H1 (cell line): Measurements from ENCODE around the gene GAS2L1. TPM values are rescaled to one million over a fixed set of nuclear protein-coding genes. Genes with fewer than 3 reads are reported as not detected.

Experiments
- BCL11A ChIP-seq, 2 experiments: IDR thresholded peaks; one replicate each; pipeline ENCODE4 v1.6.1; 2011; ENCODE audit warnings: low read depth in 2 of 2, low read length in 2 of 2, mild to moderate bottlenecking in 2 of 2
- CEBPB ChIP-seq: IDR thresholded peaks from 2 replicates; pipeline ENCODE4 v1.6.1; 2012; ENCODE audit warnings: low read depth, low read length
- CREB1 ChIP-seq: IDR thresholded peaks from 2 replicates; pipeline ENCODE4 v1.6.1; 2012; ENCODE audit warnings: inconsistent platforms
- EGR1 ChIP-seq: IDR thresholded peaks from 2 replicates; pipeline ENCODE4 v1.6.1; 2011; ENCODE audit warnings: low read depth, low read length, borderline replicate concordance
- HDAC2 ChIP-seq, 2 experiments: fragments of 300-600 bp in 1 of 2; sonication (generic) in 1 of 2; IDR thresholded peaks; 2 replicates each; pipeline ENCODE4 v1.6.1; 2011 to 2012; ENCODE audit warnings: low read depth in 2 of 2, low read length in 2 of 2, mild to moderate bottlenecking in 2 of 2, moderate library complexity in 2 of 2, borderline replicate concordance in 1 of 2, inconsistent platforms in 1 of 2
- KDM1A ChIP-seq: fragments of 200-600, 300-600 bp; sonication (generic); IDR thresholded peaks from 2 replicates; pipeline ENCODE4 v1.7.1; 2016; ENCODE audit warnings: mild to moderate bottlenecking, low read length, borderline replicate concordance
- KDM4A ChIP-seq: IDR thresholded peaks from one replicate; pipeline ENCODE4 v1.7.1; 2012; ENCODE audit warnings: low read depth, mild to moderate bottlenecking, moderate library complexity, low read length, inconsistent platforms; ENCODE audit not compliant: severe bottlenecking
- RBBP5 ChIP-seq: IDR thresholded peaks from 2 replicates; pipeline ENCODE4 v1.7.1; 2012; ENCODE audit warnings: low read depth, mild to moderate bottlenecking, inconsistent platforms, low read length, moderate library complexity, borderline replicate concordance
- SAP30 ChIP-seq: fragments of 300-600 bp; sonication (generic); IDR thresholded peaks from 2 replicates; pipeline ENCODE4 v1.7.1; 2012; ENCODE audit warnings: low read length, moderate library complexity, mild to moderate bottlenecking, inconsistent platforms; ENCODE audit not compliant: insufficient read depth, insufficient replicate concordance
- SIRT6 ChIP-seq: IDR thresholded peaks from one replicate; pipeline ENCODE4 v1.7.1; 2012; ENCODE audit warnings: low read length, inconsistent platforms
- SP1 ChIP-seq: IDR thresholded peaks from 2 replicates; pipeline ENCODE4 v1.6.1; 2011; ENCODE audit warnings: low read depth, low read length
- SUZ12 ChIP-seq: fragments of 200-600 bp; sonication (generic); IDR thresholded peaks from 2 replicates; pipeline ENCODE4 v1.6.1; 2012; ENCODE audit warnings: mild to moderate bottlenecking, inconsistent platforms, low read length, moderate library complexity, mixed read lengths
- TAF1 ChIP-seq: IDR thresholded peaks from 2 replicates; pipeline ENCODE4 v1.6.1; 2011; ENCODE audit warnings: mild to moderate bottlenecking, low read depth, low read length
- USF2 ChIP-seq: IDR thresholded peaks from 2 replicates; pipeline ENCODE4 v1.6.1; 2011; ENCODE audit warnings: low read length, improper control_type of control experiment
- ZNF274 ChIP-seq: IDR thresholded peaks from 2 replicates; pipeline ENCODE4 v1.7.0; 2012; ENCODE audit warnings: low read length, borderline replicate concordance; ENCODE audit errors: extremely low read depth
- polyA plus RNA-seq, 7 experiments: library from polyadenylated mRNA; depleted of rRNA in 3 of 7; stranded (reverse) in 5 of 7; unstranded in 2 of 7; fragments of >200 nt in 5 of 7; fragments of 200-250 nt in 2 of 7; gene quantifications; 1 replicate in 5 of 7; 2 replicates in 1 of 7; 4 replicates in 1 of 7; pipeline versions ENCODE4 v1.2.1 to v1.2.3, GENCODE V29; 2011 to 2013; ENCODE audit warnings: missing spikeins in 2 of 7, mixed read lengths in 2 of 7
- total RNA-seq: library from RNA; stranded (reverse); fragmentation: NEBNext Ultra II Directional; extraction: Animal tissue kit (Norgen Biotek cat#: 25700); gene quantifications from 2 replicates; pipeline ENCODE4 v1.2.1, GENCODE V29; 2021

GAS2L1 gene
- total and polyA plus RNA-seq, 2 of the 8 experiments (the other 6 are each of a cell fraction or from before 2014, with no cell fraction given), result 3.6 to 10.1 TPM

- TF ChIP-seq KDM4A (no peak), CEBPB (no peak), RBBP5 (peak; percentile 23; the same call in 1 of the 2 replicates), USF2 (no peak), SUZ12 (no peak), SP1 (peak; percentile 37; the same call in 1 of the 2 replicates), SIRT6 (no peak), SAP30 (peak; percentile 21), TAF1 (peak; percentile 62), BCL11A (IDR thresholded peaks at IDR 0.05; ENCODE audit: low read depth in 2 of 2, low read length in 2 of 2) (no peak), CREB1 (no peak), HDAC2 (IDR thresholded peaks at IDR 0.05; ENCODE audit: borderline replicate concordance in 1 of 2, low read depth in 2 of 2, low read length in 2 of 2) (peak; percentile 55 to 60; a peak in 1 of 4 replicates), ZNF274 (no peak), KDM1A (no peak), EGR1 (no peak)
Observed at GRCh38 chr22:29268511-29269229, 37.8 kb upstream of the GAS2L1 start (continued).
